GM19468 (cell line): ENCODE data around the gene NCKAP5.
A peak's percentile ranks its signal among the peaks of the same experiment; 100 is the strongest.
"Not testable (repeated sequence)": the region's sequence is repeated elsewhere in the genome, so short reads cannot be mapped to it uniquely, and the experiment has no call there.

Source experiments
- ATAC-seq: cut with Tn5 transposase; IDR thresholded peaks from one replicate; pipeline ENCODE4 v1.9.1; 2021; ENCODE audit warnings: mild to moderate bottlenecking, moderate library complexity, moderate number of reproducible peaks; ENCODE audit not compliant: unreplicated experiment; ENCODE audit errors: extremely low read depth

NCKAP5 gene

GRCh38 chr2:133476931-133477615 lies 91.2 kb downstream of the NCKAP5 start:
- ATAC-seq, result no peak

DNA sequence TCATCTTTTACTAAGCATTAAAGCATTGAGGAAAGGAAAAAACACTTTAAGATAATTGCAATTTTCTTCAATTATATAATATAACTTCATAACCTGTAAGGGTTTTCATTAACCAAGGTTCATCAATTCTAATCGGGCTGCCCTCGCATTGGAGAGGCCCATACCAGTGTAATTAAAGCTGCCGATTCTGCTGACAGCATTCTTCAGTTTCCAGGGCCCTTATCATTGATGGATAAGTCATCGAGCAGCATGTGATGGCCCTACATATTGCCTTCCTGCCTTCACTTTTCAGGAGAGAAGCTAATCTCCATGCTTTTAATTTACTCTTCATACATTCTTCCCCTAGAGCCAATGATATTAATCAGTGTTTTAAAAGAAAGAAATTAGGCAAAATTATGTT lies 92.0 kb downstream of the NCKAP5 start:
- no peak for ATAC-seq

DNA sequence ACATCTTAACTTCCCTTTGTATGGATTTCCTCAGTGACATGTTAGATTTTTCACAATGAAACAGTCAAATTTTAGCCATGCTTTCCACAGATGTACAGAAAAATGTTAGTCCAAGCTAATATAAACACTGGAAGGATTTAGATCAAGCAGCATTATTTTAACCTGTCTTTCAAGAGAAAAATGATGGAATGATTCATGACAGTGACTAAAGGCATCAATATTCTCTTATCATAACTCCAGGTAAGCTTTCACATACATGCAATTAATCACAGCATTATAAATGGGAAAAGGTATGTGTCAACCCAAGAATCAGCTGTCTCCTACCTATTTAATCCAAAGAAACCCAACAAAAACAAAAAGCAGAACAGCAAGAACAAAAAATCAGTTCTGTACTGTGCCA lies 92.7 kb downstream of the NCKAP5 start:
- ATAC-seq, result no peak

- ATAC-seq, result not testable (repeated sequence)
Observed at GRCh38 chr2:133470446-133470845, 97.8 kb downstream of the NCKAP5 start.

GRCh38 chr2:133462811-133463210 lies 105.5 kb downstream of the NCKAP5 start:
- ATAC-seq, result no peak

GRCh38 chr2:133461484-133461883 lies 106.8 kb downstream of the NCKAP5 start:
- ATAC-seq, result peak; percentile 46

DNA sequence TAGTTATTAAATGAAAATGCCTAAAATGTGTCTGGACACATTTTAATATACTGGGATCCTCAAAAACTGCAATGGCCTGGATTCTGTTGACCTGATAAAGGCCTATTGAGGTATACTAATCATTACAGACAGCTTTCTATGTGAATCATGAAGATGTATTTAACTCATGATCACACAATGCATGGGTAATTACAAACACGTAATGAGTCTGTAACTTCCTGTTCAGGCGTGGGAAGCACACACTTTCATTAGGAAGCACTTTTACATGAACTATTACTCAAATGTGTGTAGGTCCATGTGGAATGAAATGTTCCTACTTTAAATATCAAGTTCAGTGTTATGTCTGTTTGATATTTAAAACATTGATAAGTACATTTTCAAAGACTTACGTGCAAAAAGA lies 108.7 kb downstream of the NCKAP5 start:
- no peak for ATAC-seq

DNA sequence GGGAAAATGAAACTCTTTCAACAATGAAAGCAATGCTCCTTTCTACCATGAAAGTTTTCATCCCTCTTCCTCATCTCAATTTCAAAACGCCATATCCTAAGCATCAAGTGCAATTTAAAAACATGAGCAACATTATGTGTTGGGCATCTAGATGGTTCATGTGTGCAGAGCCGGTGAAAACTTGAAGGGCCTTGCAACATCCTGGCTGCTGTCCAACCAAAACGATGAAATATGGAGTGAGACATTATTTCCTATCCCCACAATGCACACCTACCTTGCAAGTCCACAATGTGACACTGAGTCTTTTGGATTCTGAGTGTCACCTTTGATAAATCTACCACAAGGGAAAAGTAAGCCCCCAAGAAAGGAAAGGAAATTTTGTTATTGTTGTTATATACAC lies 110.0 kb downstream of the NCKAP5 start:
- no peak for ATAC-seq

DNA sequence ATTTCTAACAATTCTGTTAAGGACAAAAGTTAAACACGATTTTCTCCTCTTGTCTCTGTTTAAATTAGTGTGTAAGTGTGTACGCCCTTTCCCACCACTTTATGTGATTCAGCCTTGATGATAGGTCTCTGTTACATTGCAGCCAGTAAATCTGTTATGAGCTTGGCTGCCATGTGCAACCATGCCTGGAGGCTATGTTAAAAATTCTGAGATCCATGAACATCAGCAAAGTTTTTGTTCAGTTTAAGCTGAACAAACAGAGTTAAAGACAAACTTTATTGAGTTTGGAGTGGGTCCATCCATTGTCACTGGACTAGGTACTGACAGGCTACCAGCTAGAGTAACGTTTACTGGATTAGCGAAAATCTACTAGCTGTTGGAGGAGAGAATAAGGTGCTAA lies 110.4 kb downstream of the NCKAP5 start:
- ATAC-seq, result no peak

GRCh38 chr2:133456971-133457370 lies 111.3 kb downstream of the NCKAP5 start:
- ATAC-seq, result no peak

DNA sequence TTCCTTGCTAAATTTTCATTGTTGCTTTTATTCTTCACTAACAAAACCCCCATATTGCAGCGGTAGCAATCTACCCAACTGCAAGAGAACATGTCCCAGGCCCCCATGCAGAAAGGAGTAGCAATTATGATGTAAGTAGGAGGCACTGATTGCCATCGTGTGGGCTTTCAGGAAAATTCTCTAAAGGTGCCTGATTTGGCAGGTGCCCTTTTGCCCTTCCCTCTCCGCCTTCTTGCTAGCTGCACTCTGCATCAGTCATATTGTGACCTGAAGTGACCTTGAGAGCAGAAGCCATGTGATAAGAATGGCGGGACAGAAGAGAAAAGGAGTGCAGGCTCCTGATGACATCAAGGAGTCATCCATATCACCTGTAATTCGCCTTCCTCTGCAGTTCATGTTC lies 112.1 kb downstream of the NCKAP5 start:
- ATAC-seq, result no peak

DNA sequence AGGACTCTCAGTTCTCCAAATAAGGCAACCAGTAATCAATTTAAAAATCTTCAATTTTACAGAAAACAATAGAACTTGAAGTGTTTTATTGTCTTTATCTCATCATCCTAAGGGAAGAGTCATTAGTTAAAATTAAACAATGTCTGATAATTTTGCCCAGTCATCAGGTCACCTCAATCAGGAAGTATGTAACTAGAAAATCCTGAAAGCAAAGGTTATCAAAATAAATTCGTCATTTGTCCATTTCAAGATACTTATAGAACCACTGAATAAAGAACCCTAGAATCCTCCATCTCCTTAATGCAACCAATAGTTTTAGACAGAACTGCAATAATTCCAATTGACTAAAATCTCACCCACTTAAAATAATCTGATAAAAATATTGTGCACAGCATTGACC lies 115.2 kb downstream of the NCKAP5 start:
- no peak for ATAC-seq

GRCh38 chr2:133452583-133452982 lies 115.7 kb downstream of the NCKAP5 start:
- no peak for ATAC-seq

DNA sequence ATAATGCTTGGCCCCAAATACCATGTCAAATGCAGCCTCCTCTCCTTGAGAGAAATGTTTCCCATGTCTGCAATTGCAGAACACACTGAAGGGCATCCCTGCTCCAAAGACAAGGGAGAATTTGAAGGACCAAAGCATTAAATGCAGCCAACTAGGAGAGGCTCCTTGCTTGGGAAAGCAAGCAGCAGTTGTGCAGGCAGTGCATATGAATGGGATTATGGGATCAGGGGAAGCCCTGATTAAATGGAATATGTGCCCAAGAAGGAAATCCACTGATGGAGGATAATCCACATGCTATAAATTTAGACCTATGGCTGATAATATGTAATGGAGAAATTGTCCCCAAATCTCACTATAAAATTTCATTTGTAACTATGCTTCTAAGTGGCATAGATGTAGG lies 116.1 kb downstream of the NCKAP5 start:
- ATAC-seq, result no peak

- no peak for ATAC-seq
Observed at GRCh38 chr2:133448195-133448594, 120.1 kb downstream of the NCKAP5 start.

GRCh38 chr2:133447303-133447702 lies 121.0 kb downstream of the NCKAP5 start:
- ATAC-seq, result no peak

DNA sequence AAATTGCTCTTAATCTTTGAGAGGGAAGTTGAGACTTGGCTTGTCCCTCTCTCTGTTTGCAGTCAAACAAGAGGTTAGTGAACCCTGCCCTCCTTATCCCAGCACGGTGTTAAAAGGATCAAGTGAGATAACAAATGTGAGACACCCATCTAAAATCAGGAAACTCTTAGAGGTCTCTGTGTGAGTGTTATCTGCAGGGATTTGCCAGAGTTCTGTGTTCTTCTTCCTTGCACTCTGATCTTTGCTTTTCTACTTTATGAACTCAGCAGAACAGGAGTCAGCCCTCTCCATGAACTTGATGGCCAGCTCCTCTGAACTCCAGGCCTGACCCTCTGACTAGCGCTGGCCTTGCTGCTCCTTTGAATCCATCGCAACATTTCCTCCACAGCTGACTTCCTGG lies 123.8 kb downstream of the NCKAP5 start:
- ATAC-seq, result no peak

- ATAC-seq, result no peak
Observed at GRCh38 chr2:133442393-133442792, 125.9 kb downstream of the NCKAP5 start.

DNA sequence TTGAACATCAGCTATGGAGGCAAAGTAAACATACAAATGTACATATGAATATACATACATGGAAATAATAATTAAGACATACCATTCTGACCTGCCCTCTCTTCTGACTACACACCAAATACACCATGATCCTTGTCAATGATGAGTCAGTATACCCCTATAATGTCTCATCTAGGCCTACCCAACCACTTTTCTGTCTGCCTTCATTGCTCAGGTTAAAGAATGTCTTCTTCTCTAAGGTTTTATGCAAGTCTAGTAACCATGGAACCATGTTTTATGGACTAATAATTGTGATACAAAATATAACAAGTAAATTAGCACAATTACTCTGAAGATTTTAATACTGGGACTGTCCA lies 128.7 kb downstream of the NCKAP5 start:
- ATAC-seq, result no peak

DNA sequence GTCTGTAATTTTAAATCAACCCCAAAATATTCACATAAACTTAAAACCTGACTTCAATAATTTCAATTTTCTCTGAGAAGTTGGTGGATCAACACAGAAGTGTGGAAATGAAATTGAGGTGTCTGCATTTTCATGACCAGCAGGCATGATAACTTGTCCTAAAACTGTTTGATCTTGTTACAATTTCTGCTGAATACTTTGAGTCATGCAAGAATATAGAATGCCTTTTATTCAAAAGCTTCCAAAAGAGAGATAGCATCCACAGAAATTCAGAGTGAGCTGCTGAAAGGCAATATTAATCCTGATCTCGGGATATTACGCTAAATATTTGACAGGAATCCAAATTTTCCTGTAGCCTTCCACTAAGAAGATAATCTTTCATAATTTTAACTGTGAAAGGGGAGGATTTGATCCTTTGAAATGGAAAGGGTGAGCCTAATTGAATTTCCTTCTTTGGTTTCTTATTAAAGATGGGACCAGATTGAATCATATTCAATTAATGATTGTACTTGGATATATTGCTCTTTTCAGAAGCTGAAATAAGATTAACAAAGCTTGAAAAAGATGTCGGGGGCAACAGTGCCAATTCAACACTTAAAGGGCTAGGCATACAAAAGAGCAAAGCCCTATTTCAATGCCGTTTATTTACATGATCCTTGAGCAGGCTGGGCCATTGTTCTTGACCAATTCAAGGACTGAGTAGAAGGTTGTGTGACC lies 129.3 kb downstream of the NCKAP5 start:
- ATAC-seq, result no peak

DNA sequence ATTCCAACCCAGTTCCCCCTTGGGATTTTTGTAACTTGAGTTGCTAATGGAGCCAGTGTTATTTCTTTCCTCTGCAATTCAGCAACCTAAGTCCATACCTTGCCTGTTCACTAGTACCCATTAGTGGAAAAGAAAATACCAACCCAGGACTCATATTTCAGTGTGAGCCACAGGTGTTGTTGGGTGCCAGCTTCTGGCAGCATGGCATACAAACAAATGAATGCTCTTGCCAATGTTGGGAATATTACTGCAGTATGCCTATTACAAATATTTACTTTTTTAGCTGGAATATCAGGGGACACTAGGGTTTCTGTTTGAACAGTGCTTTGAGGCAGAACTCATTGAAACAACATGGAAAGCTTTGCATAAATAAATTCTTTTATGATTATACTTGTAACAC lies 130.2 kb downstream of the NCKAP5 start:
- no peak for ATAC-seq

GRCh38 chr2:133437492-133437891 lies 130.8 kb downstream of the NCKAP5 start:
- no peak for ATAC-seq
